ENCODE data around the gene HELZ.
"Not testable (repeated sequence)": the region's sequence is repeated elsewhere in the genome, so short reads cannot be mapped to it uniquely, and the experiment has no call there.

Gene HELZ

DNA sequence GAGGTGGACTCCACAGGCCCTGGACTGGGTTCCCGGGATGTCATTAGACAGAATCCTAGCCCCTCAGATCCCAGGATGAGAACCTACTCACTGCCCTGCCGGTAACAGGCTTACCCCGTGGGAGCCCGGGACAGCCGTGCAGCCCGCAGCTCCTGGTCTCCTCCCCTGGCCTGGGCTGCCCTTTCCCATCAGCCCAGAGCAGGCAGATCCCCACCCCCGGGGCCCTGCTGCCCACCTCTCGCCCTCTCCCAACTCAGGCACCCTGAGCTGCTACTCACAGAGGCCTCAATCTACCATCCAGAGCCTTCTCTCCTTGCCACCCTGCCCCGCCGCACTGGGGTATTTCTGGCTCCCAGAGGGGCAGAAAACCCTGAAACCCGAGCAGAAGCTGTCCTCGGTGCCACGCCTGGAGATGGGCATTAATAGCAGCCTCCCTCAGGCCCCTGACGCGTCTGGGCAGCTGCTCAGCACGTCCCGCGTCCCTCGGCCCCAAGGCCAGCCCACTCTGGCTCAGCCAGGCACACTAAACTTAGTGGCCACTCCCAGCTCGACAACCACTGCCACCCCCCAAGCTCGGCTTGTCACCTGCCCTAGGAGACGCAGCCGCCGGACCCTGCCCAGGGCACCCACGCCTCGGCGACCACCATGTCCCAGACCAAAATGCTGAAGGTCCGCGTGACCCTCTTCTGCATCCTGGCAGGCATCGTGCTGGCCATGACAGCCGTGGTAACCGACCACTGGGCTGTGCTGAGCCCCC lies 200.8 kb downstream of the HELZ start, which contains the start of gene CACNG1:
Gene CACNG1, plus strand, starts transcription at position 539 of the 757 bp plus-strand sequence. Its CDS starts 107 bp downstream, at position 646.
- no peak for DNase-seq

DNA sequence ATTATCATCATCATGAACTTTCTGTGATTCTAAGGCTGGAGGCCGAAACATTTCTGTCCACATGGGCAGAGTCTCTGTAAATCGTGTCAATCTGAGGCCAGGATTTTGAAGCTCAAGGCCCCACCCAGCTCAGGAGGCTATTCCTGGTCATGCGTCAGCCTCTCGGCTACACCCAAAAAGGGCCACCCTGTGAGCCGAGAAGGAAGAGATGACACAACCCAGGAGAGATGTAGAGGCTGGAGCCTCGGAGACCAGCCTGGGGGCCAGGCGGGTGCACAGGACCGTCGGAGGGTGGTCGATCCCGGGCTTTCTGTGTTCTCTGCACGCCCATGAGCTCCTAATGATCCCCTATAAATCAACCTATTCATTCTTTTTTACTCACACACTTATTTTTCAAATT lies 201.7 kb downstream of the HELZ start:
- DNase-seq: no peak

DNA sequence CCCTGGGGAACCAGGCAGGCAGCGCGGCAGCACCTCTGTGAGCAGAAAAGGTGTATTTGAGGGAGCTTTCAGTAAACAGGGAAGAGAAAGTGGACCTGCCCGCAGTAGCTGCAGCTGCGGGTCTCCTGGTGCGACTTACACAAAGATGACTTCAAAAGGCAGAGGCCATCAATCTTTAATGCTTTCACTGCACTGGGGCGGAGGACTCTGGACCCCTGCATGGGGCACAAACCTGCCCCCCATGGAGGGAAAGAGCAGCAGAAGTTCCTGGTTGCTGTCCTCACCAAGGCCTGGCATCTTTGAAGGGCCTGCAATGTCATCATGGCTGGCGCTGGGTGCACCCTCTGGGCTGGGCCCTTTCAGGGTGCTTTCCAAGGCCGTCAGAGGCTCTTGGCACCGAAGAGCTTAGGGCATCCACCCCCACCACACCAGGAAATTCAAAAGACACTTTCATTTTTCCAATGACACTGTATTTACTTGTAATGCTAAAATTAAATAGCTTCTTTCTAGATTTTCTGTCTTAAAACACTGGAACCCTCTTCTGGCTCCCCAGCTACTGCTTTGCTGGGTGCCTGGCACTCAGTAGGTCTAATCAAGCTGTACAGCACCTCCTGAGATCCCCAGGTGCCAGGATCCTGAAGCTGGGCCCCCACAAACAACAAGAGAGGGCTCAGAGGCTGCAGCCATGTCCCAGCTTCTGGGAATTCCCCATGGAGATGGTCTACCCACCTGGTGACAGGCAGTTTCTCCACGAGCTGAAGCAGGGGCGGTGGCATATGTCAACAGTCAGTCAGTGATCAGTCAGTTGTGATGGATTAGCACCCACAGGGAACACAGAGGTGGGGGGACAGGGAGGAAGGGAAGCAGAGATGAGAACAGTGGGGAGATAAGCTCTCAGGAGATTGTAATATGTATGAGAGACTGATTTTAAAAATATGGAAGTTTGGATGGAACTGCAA lies 202.8 kb downstream of the HELZ start:
- DNase-seq: peak; percentile 71

DNA sequence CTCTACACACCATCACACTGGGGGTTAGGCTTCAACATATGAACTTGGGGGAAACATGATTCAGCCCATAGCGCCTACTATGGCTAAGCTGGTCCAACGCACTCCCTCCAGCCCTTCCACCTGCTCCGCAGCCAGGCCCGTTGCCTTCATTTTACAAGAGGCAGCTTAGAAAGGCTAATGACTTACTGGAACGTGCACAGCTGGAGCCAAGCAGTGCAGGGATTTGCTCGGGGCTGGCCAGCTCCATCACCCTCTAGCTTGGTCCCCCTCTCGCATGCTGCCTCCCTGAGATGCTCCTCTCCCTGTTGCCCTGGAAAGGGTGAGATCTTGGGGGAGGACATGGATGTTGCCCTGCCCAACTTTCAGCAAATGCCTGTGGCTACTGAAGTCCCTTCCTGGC lies 203.5 kb downstream of the HELZ start:
- no peak for DNase-seq

DNA sequence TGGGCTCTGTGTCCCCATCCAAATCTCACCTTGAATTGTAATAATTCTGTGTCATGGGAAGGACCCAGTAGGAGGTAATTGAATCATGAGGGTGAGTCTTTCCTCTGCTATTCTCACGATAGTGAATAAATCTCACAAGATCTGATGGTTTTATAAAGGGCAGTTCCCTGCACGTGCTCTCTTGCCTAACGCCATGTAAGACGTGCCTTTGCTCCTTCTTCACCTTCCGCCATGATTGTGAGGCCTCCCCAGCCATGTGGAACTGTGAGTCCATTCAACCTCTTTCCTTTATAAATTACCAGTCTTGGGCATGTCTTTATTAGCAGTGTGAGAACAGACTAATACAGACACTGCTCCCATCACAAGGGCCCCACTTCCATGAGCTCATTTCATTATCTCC lies 203.9 kb downstream of the HELZ start:
- not testable (repeated sequence) for DNase-seq

DNA sequence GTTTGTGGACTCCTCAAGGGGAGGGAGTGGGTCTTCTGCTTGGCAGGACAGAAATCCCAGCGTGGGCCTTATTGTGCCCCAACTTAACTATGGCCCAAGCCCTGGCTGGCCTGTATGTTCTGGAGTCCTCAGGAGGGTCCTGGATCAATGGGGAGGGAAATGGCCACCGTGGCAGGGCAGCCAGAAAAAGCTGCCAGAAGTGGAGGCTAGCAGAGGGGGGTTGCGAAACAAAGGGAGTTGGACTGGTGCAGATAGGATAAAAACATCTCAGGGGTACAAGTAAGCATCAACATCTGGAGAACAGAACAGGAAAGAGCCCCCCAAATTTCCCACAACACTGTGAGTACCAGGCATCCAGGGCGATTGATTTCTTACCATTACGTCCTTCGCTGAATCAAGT lies 204.3 kb downstream of the HELZ start:
- no peak for DNase-seq

DNA sequence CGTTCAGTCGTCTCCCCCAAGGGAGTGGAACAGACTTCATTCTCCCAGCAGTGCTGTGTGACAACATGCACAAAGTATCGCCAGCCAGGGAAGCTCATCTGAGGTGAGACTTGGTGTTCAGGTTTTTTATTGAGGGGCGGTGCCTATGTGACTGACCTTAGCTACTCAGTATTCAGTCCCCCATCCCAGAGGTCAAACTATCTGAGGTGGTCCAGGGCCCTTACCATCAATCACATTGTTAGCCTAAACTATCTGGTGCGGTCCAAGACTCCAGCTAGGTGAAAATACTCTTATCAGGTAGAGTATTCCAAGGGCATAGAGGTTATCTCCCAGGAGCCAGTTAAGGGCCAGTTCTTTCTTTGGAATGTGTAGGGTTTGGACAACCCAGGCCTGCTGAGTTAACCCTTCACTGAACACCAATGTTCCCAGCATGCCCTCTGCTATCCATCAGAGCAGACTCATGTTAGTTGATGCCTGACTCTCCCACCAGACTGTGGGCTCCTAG lies 206.1 kb downstream of the HELZ start:
- no peak for DNase-seq

DNA sequence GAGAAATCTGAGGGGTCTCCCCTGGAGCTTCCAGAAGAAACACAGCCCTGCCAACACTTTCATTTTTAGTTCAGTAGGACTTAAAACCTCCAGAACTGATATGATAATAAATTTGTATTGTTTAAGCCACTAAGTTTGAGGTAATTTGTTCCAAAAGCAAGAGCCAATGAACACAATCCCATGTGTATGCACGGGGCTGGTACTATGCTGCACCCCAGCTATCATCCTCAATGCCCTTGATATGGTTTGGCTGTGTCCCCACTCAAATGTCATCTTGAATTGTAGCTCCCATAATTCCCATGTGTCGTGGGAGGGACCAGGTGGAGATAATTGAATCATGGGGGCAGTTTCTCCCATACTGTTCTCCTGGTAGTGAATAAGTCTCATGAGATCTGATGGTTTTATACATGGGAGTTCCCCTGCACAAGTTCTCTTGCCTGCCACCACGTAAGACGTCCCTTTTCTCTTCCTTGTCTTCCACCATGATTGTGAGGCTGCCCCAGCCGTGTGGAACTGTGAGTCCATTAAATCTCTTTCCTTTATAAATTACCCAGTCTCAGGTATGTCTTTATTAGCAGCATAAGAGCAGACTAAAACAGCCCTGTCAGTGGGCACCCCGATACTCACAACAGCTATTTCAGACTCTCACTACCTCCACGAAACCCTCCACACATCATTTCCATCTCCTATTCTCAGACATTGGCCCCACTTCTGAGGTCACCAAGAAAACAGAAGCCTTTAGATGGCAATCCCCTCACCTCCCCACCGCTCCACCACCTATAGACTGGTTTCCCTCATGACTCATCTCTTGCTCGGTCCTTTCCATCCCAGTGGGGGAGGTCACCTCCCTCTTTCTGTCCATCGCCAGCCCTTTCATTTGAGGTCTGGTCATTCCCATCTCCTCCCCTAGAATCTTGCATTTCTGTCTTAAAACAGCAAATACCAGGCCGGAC lies 209.6 kb downstream of the HELZ start:
- DNase-seq: no peak

DNA sequence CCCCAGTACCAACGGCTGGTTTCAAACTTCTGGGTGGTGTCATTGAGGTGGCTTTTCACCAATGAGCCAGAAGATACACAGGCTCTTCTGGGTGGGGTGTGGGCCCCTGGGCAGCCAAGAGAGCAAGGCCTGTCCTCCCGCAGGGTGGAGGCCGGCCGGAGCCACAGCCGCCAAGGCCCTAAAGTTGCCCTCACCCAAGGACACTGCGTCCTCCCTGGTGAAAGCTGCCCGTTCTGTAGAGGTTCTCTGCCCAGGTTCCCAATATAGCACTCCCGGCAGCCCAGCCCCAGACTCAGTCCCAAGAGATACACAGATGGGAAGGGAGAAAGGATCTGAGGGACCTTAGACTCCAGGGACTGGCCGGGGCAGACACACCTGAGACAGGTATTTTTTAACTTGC lies 211.4 kb downstream of the HELZ start:
- DNase-seq: no peak

DNA sequence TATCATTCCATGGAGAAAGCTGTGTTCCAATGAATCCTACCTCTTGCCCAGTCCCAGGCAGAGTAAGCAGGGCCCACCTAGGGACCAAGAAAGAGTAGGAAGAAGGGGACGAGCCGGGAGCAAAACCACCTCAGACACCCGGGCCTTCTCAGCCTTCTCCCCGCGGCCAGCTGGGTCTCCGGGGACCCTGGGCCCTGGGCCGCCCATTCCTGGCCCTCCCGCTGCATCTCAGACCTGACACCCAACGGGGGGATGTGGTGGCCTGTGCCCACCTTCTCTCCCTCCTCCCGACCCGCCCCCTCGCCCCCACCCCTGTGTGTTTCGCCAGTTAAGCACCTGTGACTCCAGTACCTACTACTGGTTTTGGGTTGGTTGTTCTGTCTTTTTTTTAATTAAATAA lies 212.0 kb downstream of the HELZ start:
- no peak for DNase-seq

DNA sequence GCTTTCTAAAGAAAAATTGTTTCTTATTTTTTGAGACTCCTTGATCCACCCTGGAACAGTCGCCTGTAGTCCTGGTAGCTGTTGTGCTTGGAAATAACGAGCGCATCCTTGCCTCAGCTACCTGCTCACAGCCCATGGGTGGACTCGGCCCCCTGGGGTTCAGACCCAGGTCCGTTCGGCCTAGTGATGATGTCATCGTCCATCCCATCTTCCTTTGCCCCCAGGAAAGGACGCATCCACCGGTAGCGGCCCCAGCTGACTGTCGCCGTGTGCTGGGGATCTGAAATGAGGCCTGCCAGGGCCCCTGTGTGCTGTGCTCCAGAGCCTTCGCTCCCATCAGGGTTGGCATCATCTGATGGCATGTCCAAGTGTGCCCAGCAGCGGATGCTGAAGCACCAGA lies 212.6 kb downstream of the HELZ start:
- no peak for DNase-seq

DNA sequence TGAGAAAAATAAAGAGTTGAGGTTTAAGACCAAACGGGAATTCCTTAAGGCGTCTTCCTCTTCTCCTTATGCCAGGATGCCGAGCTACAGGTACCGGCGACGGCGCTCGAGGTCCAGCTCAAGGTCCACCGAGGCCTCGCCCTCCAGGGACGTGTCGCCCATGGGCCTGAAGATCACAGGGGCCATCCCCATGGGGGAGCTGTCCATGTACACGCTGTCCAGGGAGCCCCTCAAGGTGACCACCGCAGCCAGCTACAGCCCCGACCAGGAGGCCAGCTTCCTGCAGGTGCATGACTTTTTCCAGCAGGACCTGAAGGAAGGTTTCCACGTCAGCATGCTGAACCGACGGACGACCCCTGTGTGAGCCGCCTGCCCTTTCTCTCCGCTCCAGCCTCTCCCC lies 214.4 kb downstream of the HELZ start:
- no peak for DNase-seq

DNA sequence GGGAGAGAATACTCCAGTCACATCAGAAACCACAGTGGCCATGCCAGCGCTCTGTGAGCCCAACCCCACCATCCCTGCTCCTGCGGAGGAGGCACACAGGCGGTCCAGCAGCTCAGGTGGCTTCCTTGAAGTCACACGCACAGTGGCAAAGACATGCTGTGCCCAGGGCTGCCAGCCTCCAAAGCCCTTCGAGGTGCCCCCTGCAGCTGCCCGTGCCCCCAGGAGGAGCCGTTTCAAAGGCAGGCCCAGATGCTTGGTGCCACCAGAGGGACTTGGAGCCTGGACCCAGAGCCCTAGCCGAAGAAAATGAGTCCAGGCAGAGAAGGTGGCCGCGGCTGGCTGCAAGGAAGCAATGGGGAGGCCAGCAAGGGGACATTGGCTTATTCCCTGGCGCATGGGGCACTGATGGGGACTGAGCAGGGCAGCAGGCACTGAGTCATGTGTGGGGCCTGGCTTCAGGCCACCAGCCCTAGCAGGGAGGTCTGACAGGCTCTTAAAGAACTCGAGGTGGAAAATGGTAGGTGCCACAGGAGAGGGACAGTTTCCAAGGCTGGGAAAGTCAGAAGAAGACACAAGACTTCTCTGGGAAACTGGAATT lies 217.9 kb downstream of the HELZ start:
- no peak for DNase-seq

DNA sequence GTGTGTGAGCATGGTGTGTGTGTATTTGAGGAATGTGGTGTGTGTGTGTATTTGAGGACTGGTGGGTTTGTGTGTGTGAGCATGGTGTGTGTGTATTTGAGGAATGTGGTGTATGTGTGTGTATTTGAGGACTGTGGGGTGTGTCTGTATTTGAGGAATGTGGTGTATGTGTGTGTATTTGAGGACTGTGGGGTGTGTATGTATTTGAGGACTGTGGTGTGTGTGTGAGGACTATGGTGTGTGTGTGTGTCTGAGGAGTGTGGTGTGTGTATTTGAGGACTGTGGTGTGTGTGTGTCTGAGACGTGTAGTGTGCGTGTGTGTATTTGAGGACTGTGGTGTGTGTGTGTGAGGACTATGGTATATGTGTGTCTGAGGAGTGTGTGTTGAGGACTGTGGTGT lies 218.7 kb downstream of the HELZ start:
- no peak for DNase-seq

DNA sequence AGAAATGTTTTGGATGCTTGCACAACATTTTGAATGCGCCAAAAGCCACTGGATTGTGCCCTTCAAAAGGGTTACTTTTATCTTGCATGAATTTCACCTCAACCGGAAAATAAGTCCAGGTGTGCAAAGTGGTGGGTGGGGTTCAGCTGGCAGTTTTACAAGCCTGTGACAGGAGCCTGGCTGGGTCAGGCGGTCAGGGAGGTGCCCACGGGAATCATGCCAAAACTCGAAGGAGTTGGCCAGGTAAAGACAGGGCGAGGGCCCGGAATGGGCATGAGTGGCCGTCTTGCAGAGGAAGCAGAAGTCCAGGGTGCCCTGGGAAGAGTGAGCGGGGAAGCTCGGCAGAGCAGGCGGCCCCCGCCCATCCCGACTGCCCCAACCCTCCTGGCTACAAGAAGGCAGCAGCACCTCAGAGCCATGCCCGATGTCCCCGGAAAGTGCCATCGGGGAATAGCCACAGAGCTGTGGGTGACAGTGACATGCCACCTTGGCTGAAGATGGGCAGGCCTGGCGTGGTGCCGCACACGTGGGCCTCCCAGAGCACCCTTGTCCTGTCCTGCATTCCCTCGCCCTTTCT lies 219.7 kb downstream of the HELZ start:
- DNase-seq: no peak

DNA sequence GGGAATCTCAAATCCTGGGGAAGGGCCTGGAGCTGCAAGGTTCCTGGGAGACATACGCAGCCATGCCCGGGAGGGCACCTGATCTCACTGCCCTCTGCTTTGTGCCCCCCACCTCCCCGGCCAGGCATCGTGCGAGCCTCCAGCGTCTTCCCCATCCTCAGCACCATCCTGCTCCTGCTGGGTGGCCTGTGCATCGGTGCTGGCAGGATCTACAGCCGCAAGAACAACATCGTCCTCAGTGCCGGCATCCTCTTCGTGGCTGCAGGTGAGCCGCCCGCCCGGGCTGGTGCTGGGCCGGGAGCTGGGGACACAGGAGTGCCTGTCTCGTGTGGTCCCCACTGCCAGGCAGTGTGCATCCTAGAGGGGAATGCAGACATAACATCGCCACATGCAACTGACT lies 220.3 kb downstream of the HELZ start:
- no peak for DNase-seq

DNA sequence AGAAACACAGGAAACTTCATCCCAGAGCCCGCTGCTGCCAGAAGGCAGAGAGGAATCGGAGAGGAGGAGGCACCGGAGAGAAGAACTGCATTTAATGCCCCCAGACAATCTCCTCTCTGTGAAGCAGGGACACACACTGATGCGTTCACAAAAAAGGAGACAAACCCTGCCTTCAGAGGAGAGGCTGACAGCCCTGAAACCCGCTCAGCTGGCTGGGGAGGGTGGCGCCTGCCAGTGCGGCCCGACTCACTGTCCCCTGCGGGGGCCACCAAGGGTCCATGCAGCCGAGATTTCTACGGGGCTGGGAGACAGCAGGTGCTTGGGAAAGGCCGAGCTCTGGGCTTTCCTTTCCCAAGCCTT lies 222.6 kb downstream of the HELZ start:
- DNase-seq: no peak

DNA sequence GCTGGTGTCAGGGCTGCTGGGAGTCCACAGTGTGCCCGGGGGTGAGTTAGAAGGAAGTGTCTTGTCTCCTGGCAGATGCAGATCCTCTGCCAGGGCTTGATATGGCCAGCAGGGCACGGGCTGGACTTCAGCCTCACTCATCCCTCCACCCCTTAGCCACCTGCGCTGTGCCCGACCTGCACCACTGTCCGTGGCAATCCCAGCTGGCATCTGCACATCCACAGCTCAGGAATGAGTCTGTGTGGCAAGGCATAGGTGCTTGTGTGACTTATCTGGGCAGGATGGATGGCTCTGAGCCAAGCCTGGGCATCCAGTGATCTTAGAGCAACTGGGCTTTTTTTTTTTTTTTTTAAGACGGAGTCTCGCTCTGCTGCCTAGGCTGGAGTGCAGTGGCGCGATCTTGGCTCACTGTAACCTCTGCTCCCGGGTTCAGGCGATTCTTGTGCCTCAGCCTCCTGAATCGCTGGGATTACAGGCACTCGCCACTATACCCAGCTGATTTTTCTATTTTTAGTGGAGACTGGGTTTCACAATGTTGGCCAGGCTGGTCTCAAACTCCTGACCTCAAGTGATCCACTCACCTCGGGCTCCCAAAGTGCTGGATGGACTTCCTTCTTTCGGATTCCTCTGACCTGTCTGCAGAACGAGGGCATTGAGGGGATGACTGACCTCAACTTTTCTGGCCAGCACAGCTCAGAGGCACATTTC lies 223.1 kb downstream of the HELZ start:
- no peak for DNase-seq

DNA sequence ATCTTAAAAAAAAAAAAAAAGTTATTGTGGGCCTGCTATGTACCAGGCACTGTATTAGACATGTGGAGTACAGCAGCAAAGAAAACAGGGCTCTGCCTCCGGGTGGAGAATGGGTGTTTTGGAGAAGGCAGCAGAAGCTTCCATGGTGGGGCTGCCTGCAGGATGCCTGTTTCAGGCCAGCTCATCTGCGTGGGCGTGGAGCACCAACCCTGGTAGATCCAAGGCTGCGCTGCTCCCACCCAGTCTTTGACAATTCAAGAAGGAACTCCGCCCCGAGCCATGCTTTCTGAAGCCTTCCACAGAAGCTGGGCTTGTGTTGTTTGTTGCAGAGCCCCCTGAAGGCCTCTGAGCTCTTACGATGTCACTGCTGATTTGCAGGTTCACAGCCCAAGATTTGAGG lies 223.8 kb downstream of the HELZ start:
- no peak for DNase-seq
